Neural progenitor cell (in vitro differentiated cells): ENCODE data around the gene EIF1. TPM values are rescaled to one million over a fixed set of nuclear protein-coding genes. Genes with fewer than 3 reads are reported as not detected.
A peak's percentile ranks its signal among the peaks of the same experiment; 100 is the strongest.

ENCODE experiments used
- DNase-seq: peaks from one replicate; pipeline ENCODE4 v3.0.0-alpha.2; 2016; ENCODE audit warnings: low spot score
- H2AFZ ChIP-seq: fragments of 200-600 bp; sonication (generic); replicated peaks from 2 replicates; pipeline ENCODE4 v1.6.1; 2016; ENCODE audit warnings: antibody characterized with exemption
- H3F3A ChIP-seq: fragments of 200-600 bp; sonication (generic); 2 replicates; pipeline ENCODE4 v1.6.1; 2016; ENCODE audit warnings: antibody characterized with exemption, low read depth
- H3K27ac ChIP-seq: fragments of 200-600 bp; sonication (generic); 2 replicates; pipeline ENCODE4 v1.5.1; 2016; ENCODE audit warnings: mild to moderate bottlenecking
- H3K27me3 ChIP-seq: fragments of 200-600 bp; sonication (generic); 2 replicates; pipeline ENCODE4 v1.6.1; 2016; ENCODE audit warnings: mild to moderate bottlenecking, moderate library complexity
- H3K36me3 ChIP-seq: fragments of 200-600 bp; sonication (generic); 2 replicates; pipeline ENCODE4 v1.5.1; 2016
- H3K4me1 ChIP-seq: fragments of 200-600 bp; sonication (generic); 2 replicates; pipeline ENCODE4 v1.6.1; 2016; ENCODE audit warnings: mixed run types
- H3K4me2 ChIP-seq: fragments of 200-600 bp; sonication (generic); 2 replicates; pipeline ENCODE4 v1.6.1; 2016
- H3K4me3 ChIP-seq: fragments of 200-600 bp; sonication (generic); 2 replicates; pipeline ENCODE4 v1.5.1; 2016
- H3K79me2 ChIP-seq: fragments of 200-600 bp; sonication (generic); 2 replicates; pipeline ENCODE4 v1.6.1; 2016; ENCODE audit warnings: low read depth
- H3K9ac ChIP-seq: fragments of 200-600 bp; sonication (generic); 2 replicates; pipeline ENCODE4 v1.6.1; 2016
- H3K9me3 ChIP-seq: fragments of 200-600 bp; sonication (generic); 2 replicates; pipeline ENCODE4 v1.5.1; 2016; ENCODE audit warnings: low read depth
- H4K20me1 ChIP-seq: fragments of 200-600 bp; sonication (generic); 2 replicates; pipeline ENCODE4 v1.6.1; 2016; ENCODE audit warnings: low read depth
- H3K27ac Mint-ChIP-seq: 3 replicates; pipeline ENCODE4 v1.8.0; 2021; ENCODE audit warnings: mixed read lengths
- H3K27me3 Mint-ChIP-seq: 2 replicates; pipeline ENCODE4 v1.8.0; 2022; ENCODE audit warnings: low read depth, mild to moderate bottlenecking, inconsistent platforms, moderate library complexity, mixed read lengths; ENCODE audit not compliant: insufficient read depth
- H3K36me3 Mint-ChIP-seq: 3 replicates; pipeline ENCODE4 v1.8.0; 2021; ENCODE audit warnings: mixed read lengths
- H3K4me1 Mint-ChIP-seq: 3 replicates; pipeline ENCODE4 v1.8.0; 2021; ENCODE audit warnings: mixed read lengths
- H3K4me3 Mint-ChIP-seq: 3 replicates; pipeline ENCODE4 v1.8.0; 2021; ENCODE audit warnings: mild to moderate bottlenecking, moderate library complexity, mixed read lengths
- H3K9me3 Mint-ChIP-seq: 3 replicates; pipeline ENCODE4 v1.8.0; 2020; ENCODE audit warnings: mixed read lengths
- CTCF ChIP-seq: fragments of 200-600 bp; sonication (generic); IDR thresholded peaks from 2 replicates; pipeline ENCODE4 v1.5.1; 2017; ENCODE audit warnings: antibody characterized with exemption, mild to moderate bottlenecking
- EZH2 ChIP-seq: fragments of 200-600 bp; sonication (generic); IDR thresholded peaks from 2 replicates; pipeline ENCODE4 v1.6.1; 2017; ENCODE audit warnings: antibody characterized with exemption, mild to moderate bottlenecking, moderate library complexity
- EZH2phosphoT487 ChIP-seq: fragments of 200-600 bp; sonication (generic); IDR thresholded peaks from 2 replicates; pipeline ENCODE4 v1.6.1; 2017; ENCODE audit warnings: antibody characterized with exemption
- total RNA-seq: library from RNA; depleted of rRNA; stranded (reverse); fragments of >200 nt; gene quantifications from 2 replicates; pipeline ENCODE4 v1.2.3, GENCODE V29; 2015; ENCODE audit warnings: low replicate concordance

EIF1 gene
- total RNA-seq, 1 donor from 2014 or later = 91.4 TPM

GRCh38 chr17:41649923-41650519, 38.7 kb upstream of the EIF1 start:
- H3K36me3 ChIP-seq = no peaks in the 10 kb centered on the region
- Mint-ChIP-seq H3K4me1 (peaks cover 6% of the 10 kb centered on the region), H3K4me3 (no peak overlapping the region), H3K9me3 (no peaks in the 10 kb centered on the region), H3K36me3 (no peaks in the 10 kb centered on the region), H3K27ac (no peak overlapping the region), H3K27me3 (peaks cover 7% of the 10 kb centered on the region)
- no peaks in the 10 kb centered on the region for H3K9me3 ChIP-seq
- no peaks in the 10 kb centered on the region for H3K27me3 ChIP-seq
- H4K20me1 ChIP-seq = no peaks in the 10 kb centered on the region
- TF ChIP-seq CTCF = no peak
- TF ChIP-seq EZH2phosphoT487 = no peak
- no peak for TF ChIP-seq EZH2
- H3K4me2 ChIP-seq = no peak overlapping the region
- H2AFZ ChIP-seq = no peak overlapping the region
- H3F3A ChIP-seq = peaks cover 8% of the 10 kb centered on the region
- no peak for DNase-seq
- no peak overlapping the region for H3K9ac ChIP-seq
- no peak overlapping the region for H3K4me3 ChIP-seq
- peaks cover under 1% of the 10 kb centered on the region for H3K4me1 ChIP-seq
- no peak overlapping the region for H3K27ac ChIP-seq
- no peaks in the 10 kb centered on the region for H3K79me2 ChIP-seq

- H3K4me3 Mint-ChIP-seq = no peak overlapping the region
- Histone ChIP-seq H3K27me3 (no peaks in the 10 kb centered on the region), H2AFZ (no peak overlapping the region), H3K79me2 (no peaks in the 10 kb centered on the region), H3F3A (peaks cover 8% of the 10 kb centered on the region), H3K9me3 (no peaks in the 10 kb centered on the region), H4K20me1 (no peaks in the 10 kb centered on the region), H3K4me2 (no peak overlapping the region), H3K27ac (no peak overlapping the region), H3K4me3 (no peak overlapping the region), H3K9ac (no peak overlapping the region), H3K4me1 (peaks cover 10% of the 10 kb centered on the region), H3K36me3 (no peaks in the 10 kb centered on the region)
- H3K4me1 Mint-ChIP-seq = peaks cover 11% of the 10 kb centered on the region
- H3K36me3 Mint-ChIP-seq = no peaks in the 10 kb centered on the region
- H3K27ac Mint-ChIP-seq = no peak overlapping the region
- TF ChIP-seq EZH2phosphoT487 (no peak), CTCF (no peak), EZH2 (no peak)
- no peaks in the 10 kb centered on the region for H3K9me3 Mint-ChIP-seq
- peaks cover 9% of the 10 kb centered on the region for H3K27me3 Mint-ChIP-seq
- DNase-seq = no peak
Measured at GRCh38 chr17:41650794-41651624, 37.7 kb upstream of the EIF1 start.

- TF ChIP-seq CTCF = no peak
- no peak for TF ChIP-seq EZH2phosphoT487
- no peak for TF ChIP-seq EZH2
- H3K4me3 Mint-ChIP-seq = peak overlapping the region; percentile 14
Measured at GRCh38 chr17:41651625-41652460, 36.8 kb upstream of the EIF1 start.

More at GRCh38 chr17:41651625-41652460, 36.8 kb upstream of the EIF1 start:
- no peak overlapping the region for H3K4me2 ChIP-seq
- H3K4me1 Mint-ChIP-seq = peaks cover 11% of the 10 kb centered on the region
- no peak overlapping the region for H3K4me3 ChIP-seq
- no peaks in the 10 kb centered on the region for H3K9me3 ChIP-seq
- no peaks in the 10 kb centered on the region for H3K9me3 Mint-ChIP-seq
- no peaks in the 10 kb centered on the region for H3K36me3 ChIP-seq
- H3K27me3 ChIP-seq = no peaks in the 10 kb centered on the region
- H3K79me2 ChIP-seq = no peaks in the 10 kb centered on the region
- H3K36me3 Mint-ChIP-seq = no peaks in the 10 kb centered on the region
- H2AFZ ChIP-seq = no peak overlapping the region
- H3K9ac ChIP-seq = no peak overlapping the region
- peak overlapping the region; percentile 27 for H3K27ac Mint-ChIP-seq
- peaks cover 9% of the 10 kb centered on the region for H3K27me3 Mint-ChIP-seq
- no peak for DNase-seq
- H4K20me1 ChIP-seq = no peaks in the 10 kb centered on the region
- H3K27ac ChIP-seq = no peak overlapping the region
- peaks cover 13% of the 10 kb centered on the region for H3K4me1 ChIP-seq
- H3F3A ChIP-seq = peaks cover 8% of the 10 kb centered on the region
